ENCODE measurements around the gene RALGPS1.

Gene RALGPS1

DNA sequence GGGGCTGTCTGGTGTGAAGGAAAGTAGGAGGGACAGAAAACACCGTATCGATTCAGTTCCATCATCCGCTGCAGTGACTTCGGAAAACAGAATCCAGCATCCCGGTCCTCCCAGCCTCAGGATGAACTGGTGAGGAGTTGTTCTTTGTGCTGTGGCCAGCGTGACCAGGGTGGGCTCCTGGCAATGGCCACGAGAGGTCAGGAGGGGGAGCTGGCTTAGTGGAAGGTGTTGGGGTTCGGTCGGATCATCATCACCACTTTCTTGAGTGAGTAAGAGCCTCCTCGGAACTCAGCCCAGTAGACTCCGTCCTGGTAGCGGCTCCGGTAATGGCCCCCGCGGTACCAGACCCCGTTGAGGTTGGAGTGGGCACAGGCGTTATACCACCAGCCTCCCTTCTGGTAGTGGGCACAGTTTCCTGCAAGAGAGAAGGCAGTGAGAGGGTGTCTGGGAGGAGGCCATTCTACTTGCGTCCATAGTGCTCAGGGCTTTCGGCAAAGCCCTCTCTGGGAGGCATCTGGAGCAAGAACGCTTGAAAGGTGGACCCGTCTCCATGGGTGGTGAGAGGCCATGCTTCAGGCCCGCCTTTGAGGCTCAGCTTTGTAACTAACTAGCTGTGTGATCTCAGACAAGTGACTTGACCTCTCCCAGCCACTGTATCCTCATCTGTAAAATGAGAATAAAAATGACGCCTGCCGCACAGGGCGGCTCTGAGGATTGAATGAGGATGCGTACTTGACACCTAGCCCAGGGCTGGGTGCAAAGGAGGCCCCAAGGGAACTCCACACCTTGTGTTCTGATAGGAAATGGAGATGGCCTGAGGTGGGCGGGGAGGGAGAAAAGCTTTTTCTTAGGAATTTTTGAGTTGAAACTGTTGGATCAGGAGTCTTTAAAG, 174.4 kb downstream of the RALGPS1 start:
- peaks cover 7% of the 10 kb centered on the region for H3K27me3 ChIP-seq (ENCODE audit: insufficient read depth, poor library complexity, severe bottlenecking)
- DNase-seq (ENCODE audit: low read depth in 1 of 2, low spot score in 1 of 2), result no peak
- no peak overlapping the region for H3K4me3 ChIP-seq (replicated peaks; ENCODE audit: insufficient read depth, low read length)
- TF ChIP-seq, protein P1, sequence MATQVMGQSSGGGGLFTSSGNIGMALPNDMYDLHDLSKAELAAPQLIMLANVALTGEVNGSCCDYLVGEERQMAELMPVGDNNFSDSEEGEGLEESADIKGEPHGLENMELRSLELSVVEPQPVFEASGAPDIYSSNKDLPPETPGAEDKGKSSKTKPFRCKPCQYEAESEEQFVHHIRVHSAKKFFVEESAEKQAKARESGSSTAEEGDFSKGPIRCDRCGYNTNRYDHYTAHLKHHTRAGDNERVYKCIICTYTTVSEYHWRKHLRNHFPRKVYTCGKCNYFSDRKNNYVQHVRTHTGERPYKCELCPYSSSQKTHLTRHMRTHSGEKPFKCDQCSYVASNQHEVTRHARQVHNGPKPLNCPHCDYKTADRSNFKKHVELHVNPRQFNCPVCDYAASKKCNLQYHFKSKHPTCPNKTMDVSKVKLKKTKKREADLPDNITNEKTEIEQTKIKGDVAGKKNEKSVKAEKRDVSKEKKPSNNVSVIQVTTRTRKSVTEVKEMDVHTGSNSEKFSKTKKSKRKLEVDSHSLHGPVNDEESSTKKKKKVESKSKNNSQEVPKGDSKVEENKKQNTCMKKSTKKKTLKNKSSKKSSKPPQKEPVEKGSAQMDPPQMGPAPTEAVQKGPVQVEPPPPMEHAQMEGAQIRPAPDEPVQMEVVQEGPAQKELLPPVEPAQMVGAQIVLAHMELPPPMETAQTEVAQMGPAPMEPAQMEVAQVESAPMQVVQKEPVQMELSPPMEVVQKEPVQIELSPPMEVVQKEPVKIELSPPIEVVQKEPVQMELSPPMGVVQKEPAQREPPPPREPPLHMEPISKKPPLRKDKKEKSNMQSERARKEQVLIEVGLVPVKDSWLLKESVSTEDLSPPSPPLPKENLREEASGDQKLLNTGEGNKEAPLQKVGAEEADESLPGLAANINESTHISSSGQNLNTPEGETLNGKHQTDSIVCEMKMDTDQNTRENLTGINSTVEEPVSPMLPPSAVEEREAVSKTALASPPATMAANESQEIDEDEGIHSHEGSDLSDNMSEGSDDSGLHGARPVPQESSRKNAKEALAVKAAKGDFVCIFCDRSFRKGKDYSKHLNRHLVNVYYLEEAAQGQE (IDR thresholded peaks at IDR 0.05; ENCODE audit: insufficient replicate concordance, low read depth), result no peak
- no peak for TF ChIP-seq POLR2AphosphoS5 (IDR thresholded peaks at IDR 0.05; ENCODE audit: low read depth)
- no peak for TF ChIP-seq GABPA (IDR thresholded peaks at IDR 0.05; ENCODE audit: low read depth)
- TF ChIP-seq, protein P2, sequence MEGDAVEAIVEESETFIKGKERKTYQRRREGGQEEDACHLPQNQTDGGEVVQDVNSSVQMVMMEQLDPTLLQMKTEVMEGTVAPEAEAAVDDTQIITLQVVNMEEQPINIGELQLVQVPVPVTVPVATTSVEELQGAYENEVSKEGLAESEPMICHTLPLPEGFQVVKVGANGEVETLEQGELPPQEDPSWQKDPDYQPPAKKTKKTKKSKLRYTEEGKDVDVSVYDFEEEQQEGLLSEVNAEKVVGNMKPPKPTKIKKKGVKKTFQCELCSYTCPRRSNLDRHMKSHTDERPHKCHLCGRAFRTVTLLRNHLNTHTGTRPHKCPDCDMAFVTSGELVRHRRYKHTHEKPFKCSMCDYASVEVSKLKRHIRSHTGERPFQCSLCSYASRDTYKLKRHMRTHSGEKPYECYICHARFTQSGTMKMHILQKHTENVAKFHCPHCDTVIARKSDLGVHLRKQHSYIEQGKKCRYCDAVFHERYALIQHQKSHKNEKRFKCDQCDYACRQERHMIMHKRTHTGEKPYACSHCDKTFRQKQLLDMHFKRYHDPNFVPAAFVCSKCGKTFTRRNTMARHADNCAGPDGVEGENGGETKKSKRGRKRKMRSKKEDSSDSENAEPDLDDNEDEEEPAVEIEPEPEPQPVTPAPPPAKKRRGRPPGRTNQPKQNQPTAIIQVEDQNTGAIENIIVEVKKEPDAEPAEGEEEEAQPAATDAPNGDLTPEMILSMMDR (IDR thresholded peaks at IDR 0.05; ENCODE audit: insufficient read depth, low read length), result no peak
- no peak for TF ChIP-seq SPI1 (IDR thresholded peaks at IDR 0.05; ENCODE audit: borderline replicate concordance, low read depth)
- no peak overlapping the region for H3K27ac ChIP-seq (replicated peaks)

DNA sequence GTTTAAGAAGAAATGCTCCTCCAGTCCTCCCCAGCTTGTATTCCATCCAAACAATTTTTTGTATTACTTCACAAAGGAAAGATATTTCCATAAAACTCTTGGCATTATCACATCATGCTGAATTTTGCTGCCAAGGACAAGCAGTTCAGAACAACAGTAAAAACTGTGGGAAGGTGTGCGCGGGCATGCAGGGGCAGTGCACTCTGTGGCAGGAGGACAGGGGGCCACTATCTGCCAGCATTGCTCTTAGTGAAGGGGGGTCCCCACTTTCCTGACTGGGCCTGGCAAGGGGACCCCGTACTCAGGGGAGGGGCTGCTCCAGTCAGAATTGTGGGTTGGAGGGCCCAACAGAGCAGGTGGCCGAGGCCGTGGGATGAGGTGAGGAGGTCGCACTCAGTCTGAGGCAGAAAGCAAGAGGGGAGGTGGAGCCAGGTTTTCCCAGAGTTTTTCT, 175.1 kb downstream of the RALGPS1 start:
- peaks cover 7% of the 10 kb centered on the region for H3K27me3 ChIP-seq (ENCODE audit: insufficient read depth, poor library complexity, severe bottlenecking)
- TF ChIP-seq, protein P1 (IDR thresholded peaks at IDR 0.05; ENCODE audit: insufficient replicate concordance, low read depth), result no peak
- TF ChIP-seq POLR2AphosphoS5 (IDR thresholded peaks at IDR 0.05; ENCODE audit: low read depth), result no peak
- TF ChIP-seq SPI1 (IDR thresholded peaks at IDR 0.05; ENCODE audit: borderline replicate concordance, low read depth), result no peak
- TF ChIP-seq, protein P2 (IDR thresholded peaks at IDR 0.05; ENCODE audit: insufficient read depth, low read length), result no peak
- DNase-seq (ENCODE audit: low read depth in 1 of 2, low spot score in 1 of 2), result no peak
- no peak overlapping the region for H3K4me3 ChIP-seq (replicated peaks; ENCODE audit: insufficient read depth, low read length)
- H3K27ac ChIP-seq (replicated peaks), result no peak overlapping the region

DNA sequence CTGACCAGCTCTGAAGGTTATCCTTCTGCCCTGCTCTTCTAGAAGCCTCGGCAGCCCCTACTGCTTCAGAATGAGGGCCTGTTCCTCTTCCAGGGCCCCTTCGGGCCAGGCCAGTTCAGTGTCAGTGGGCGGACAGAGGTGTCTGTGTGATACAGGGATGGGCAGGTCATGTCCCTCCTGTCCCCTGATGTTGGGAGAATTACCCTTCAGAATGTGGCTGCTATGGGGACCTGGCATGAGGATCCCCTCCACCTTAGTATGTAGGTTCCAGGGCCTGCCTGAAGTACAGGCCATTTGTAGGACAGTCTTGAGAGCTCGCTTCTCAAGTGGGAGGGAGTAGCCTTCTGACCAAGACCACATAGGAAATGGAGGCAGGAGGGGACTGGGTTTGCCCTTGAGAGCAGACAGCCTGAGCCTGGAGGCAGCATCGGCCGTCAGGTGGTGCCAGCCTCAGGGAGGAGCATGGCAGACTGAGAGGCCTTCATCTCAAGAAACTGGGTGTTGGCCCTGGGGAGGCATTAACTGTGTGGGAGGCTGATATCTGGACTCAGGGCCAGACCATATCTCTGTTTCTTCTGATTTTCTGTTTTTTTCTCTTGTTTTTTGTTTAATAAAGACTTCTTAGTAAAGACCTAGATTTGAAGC, 175.9 kb downstream of the RALGPS1 start:
- TF ChIP-seq, protein P1 (IDR thresholded peaks at IDR 0.05; ENCODE audit: insufficient replicate concordance, low read depth), result no peak
- no peak for TF ChIP-seq GABPA (IDR thresholded peaks at IDR 0.05; ENCODE audit: low read depth)
- no peak for TF ChIP-seq POLR2AphosphoS5 (IDR thresholded peaks at IDR 0.05; ENCODE audit: low read depth)
- TF ChIP-seq, protein P2 (IDR thresholded peaks at IDR 0.05; ENCODE audit: insufficient read depth, low read length), result no peak
- no peak for TF ChIP-seq SPI1 (IDR thresholded peaks at IDR 0.05; ENCODE audit: borderline replicate concordance, low read depth)
- H3K4me3 ChIP-seq (replicated peaks; ENCODE audit: insufficient read depth, low read length), result no peak overlapping the region
- peaks cover 8% of the 10 kb centered on the region for H3K27me3 ChIP-seq (ENCODE audit: insufficient read depth, poor library complexity, severe bottlenecking)
- H3K27ac ChIP-seq (replicated peaks), result no peak overlapping the region
- DNase-seq (ENCODE audit: low read depth in 1 of 2, low spot score in 1 of 2), result no peak
